Caco-2 (cell line): ENCODE results near the gene FMN1. TPM values are rescaled to one million over a fixed set of nuclear protein-coding genes. Genes with fewer than 3 reads are reported as not detected.

ENCODE experiments used
- BruUV-seq: library from RNA; stranded (reverse); fragments of 400-500 nt; replicated peaks from 2 replicates; lab custom pipeline; 2021; lab: Mats Ljungman, UMichigan
- CTCF ChIA-PET: fragments of 300-600 bp; sonication (Branson Sonifier 250); formaldehyde crosslinking; loops from one replicate; lab custom pipeline; 2022; ENCODE audit warnings: antibody characterized with exemption; lab: Charles Lee
- POLR2A ChIA-PET: fragments of 300-600 bp; sonication (Branson Sonifier 250); formaldehyde crosslinking; loops from one replicate; lab custom pipeline; 2022; ENCODE audit warnings: antibody characterized with exemption; lab: Charles Lee
- DNase-seq, 2 experiments: peaks; one replicate each; pipeline versions ENCODE4 v3.0.0 to v3.0.0-alpha.2; 2020 to 2022
- H3K27me3 ChIP-seq: replicated peaks from 2 replicates; pipeline ENCODE4 v1.6.0; 2011; ENCODE audit warnings: low read length; ENCODE audit not compliant: control insufficient read depth, insufficient read depth
- H3K36me3 ChIP-seq: 2 replicates; pipeline ENCODE4 v1.5.1; 2011; ENCODE audit warnings: low read length; ENCODE audit not compliant: control insufficient read depth, insufficient read depth
- H3K4me1 ChIP-seq: fragments of 250-450 bp; sonication (Bioruptor Pico); 2 replicates; pipeline ENCODE4 v1.5.1; 2020; ENCODE audit warnings: mild to moderate bottlenecking
- H3K4me3 ChIP-seq: 2 replicates; pipeline ENCODE4 v1.5.1; 2011; ENCODE audit warnings: low read depth, mild to moderate bottlenecking, control low read depth, low read length
- H3K9me3 ChIP-seq: fragments of 250-450 bp; sonication (Bioruptor Pico); 2 replicates; pipeline ENCODE4 v1.5.1; 2020; ENCODE audit warnings: mild to moderate bottlenecking, moderate library complexity
- H3K27ac Mint-ChIP-seq: one replicate; pipeline ENCODE4 v1.8.0; 2022; ENCODE audit warnings: mixed read lengths; ENCODE audit not compliant: unreplicated experiment
- H3K27me3 Mint-ChIP-seq: one replicate; pipeline ENCODE4 v1.8.0; 2022; ENCODE audit warnings: mixed read lengths; ENCODE audit not compliant: insufficient read depth, unreplicated experiment
- H3K36me3 Mint-ChIP-seq: one replicate; pipeline ENCODE4 v1.8.0; 2022; ENCODE audit warnings: mild to moderate bottlenecking, mixed read lengths; ENCODE audit not compliant: insufficient read depth, unreplicated experiment
- H3K4me1 Mint-ChIP-seq: one replicate; pipeline ENCODE4 v1.8.0; 2022; ENCODE audit warnings: low read depth, mixed read lengths; ENCODE audit not compliant: unreplicated experiment
- H3K4me3 Mint-ChIP-seq: one replicate; pipeline ENCODE4 v1.8.0; 2022; ENCODE audit warnings: mild to moderate bottlenecking, moderate library complexity, mixed read lengths; ENCODE audit not compliant: unreplicated experiment
- H3K9me3 Mint-ChIP-seq: one replicate; pipeline ENCODE4 v1.8.0; 2022; ENCODE audit warnings: mixed read lengths; ENCODE audit not compliant: unreplicated experiment
- intact Hi-C: fragments of 100-400 bp; cut with micrococcal nuclease; formaldehyde crosslinking; loops from one replicate; pipeline ENCODE4 v1.10.0; 2022; ENCODE audit not compliant: unreplicated experiment
- total RNA-seq: library from RNA; stranded (reverse); gene quantifications from 2 replicates; pipeline ENCODE4 v1.2.3, GENCODE V29; 2022
- TF ChIP-seq, protein P1 (sequence below), 2 experiments: fragments of 200-600 bp in 1 of 2; IDR thresholded peaks; 1 replicate in 1 of 2; 2 replicates in 1 of 2; pipeline versions ENCODE4 v1.5.1 to v1.8.0; 2011 to 2022; ENCODE audit warnings: antibody characterized with exemption in 1 of 2, control low read depth in 1 of 2, inconsistent platforms in 1 of 2, low read depth in 1 of 2, low read length in 1 of 2, mild to moderate bottlenecking in 1 of 2, moderate library complexity in 1 of 2; ENCODE audit not compliant: insufficient read depth in 1 of 2, severe bottlenecking in 1 of 2, unreplicated experiment in 1 of 2

The FMN1 gene
- total RNA-seq, 1 experiment from 2014 or later = 1.6 TPM

DNA sequence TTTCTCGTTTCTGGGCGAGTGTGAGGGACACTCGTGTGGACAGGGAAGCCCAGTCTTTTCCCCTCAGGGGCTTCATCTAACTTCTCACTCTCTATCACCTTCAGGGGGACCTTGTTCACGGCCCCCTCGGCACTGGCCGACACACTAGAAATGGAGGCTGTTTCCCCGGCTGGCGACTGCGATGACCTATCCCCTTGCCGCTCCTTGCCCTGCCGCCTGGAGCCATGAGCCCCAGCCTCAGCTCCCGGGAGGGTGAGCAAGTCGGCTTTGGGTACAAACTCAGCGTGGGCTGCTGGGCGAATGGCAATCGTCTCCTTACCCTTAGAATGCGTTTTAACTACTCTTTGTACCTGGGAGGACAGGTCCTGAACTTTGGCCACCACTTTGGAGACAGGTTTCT is 41.0 kb downstream of the FMN1 start:
- POLR2A ChIA-PET = no interaction called here
- BruUV-seq = no TSS peak

GRCh38 chr15:33152502-33153109 is 41.9 kb downstream of the FMN1 start:
- intact Hi-C loops = no loop called here
- POLR2A ChIA-PET = no interaction called here
- peaks cover 6% of the 10 kb centered on the region for H3K4me1 Mint-ChIP-seq
- H3K9me3 ChIP-seq = no peaks in the 10 kb centered on the region
- no TSS peak for BruUV-seq
- no peak overlapping the region for H3K4me3 ChIP-seq
- no peak for DNase-seq
- H3K27ac Mint-ChIP-seq = no peak overlapping the region
- peaks cover 3% of the 10 kb centered on the region; the same call in 1 of the 2 replicates for H3K4me1 ChIP-seq
- peaks cover 5% of the 10 kb centered on the region for H3K27me3 Mint-ChIP-seq
- CTCF ChIA-PET = no interaction called here
- H3K27me3 ChIP-seq = no peaks in the 10 kb centered on the region
- no peaks in the 10 kb centered on the region for H3K36me3 Mint-ChIP-seq
- TF ChIP-seq, protein P1, sequence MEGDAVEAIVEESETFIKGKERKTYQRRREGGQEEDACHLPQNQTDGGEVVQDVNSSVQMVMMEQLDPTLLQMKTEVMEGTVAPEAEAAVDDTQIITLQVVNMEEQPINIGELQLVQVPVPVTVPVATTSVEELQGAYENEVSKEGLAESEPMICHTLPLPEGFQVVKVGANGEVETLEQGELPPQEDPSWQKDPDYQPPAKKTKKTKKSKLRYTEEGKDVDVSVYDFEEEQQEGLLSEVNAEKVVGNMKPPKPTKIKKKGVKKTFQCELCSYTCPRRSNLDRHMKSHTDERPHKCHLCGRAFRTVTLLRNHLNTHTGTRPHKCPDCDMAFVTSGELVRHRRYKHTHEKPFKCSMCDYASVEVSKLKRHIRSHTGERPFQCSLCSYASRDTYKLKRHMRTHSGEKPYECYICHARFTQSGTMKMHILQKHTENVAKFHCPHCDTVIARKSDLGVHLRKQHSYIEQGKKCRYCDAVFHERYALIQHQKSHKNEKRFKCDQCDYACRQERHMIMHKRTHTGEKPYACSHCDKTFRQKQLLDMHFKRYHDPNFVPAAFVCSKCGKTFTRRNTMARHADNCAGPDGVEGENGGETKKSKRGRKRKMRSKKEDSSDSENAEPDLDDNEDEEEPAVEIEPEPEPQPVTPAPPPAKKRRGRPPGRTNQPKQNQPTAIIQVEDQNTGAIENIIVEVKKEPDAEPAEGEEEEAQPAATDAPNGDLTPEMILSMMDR (IDR thresholded peaks at IDR 0.05; ENCODE audit: insufficient read depth in 1 of 2, low read depth in 1 of 2, low read length in 1 of 2, severe bottlenecking in 1 of 2, unreplicated experiment in 1 of 2) = no peak
- no peaks in the 10 kb centered on the region for H3K36me3 ChIP-seq
- H3K4me3 Mint-ChIP-seq = no peak overlapping the region
- no peaks in the 10 kb centered on the region for H3K9me3 Mint-ChIP-seq

More for the DNA sequence above, 41.0 kb downstream of the FMN1 start:
- no peaks in the 10 kb centered on the region for H3K9me3 Mint-ChIP-seq
- intact Hi-C loops = no loop called here
- TF ChIP-seq, protein P1 (IDR thresholded peaks at IDR 0.05; ENCODE audit: insufficient read depth in 1 of 2, low read depth in 1 of 2, low read length in 1 of 2, severe bottlenecking in 1 of 2, unreplicated experiment in 1 of 2) = no peak
- Histone ChIP-seq H3K27me3 (no peaks in the 10 kb centered on the region), H3K36me3 (no peaks in the 10 kb centered on the region), H3K4me1 (peaks cover 3% of the 10 kb centered on the region; the same call in 1 of the 2 replicates), H3K9me3 (no peaks in the 10 kb centered on the region), H3K4me3 (no peak overlapping the region)
- peaks cover 6% of the 10 kb centered on the region for H3K4me1 Mint-ChIP-seq
- H3K27me3 Mint-ChIP-seq = peaks cover 5% of the 10 kb centered on the region
- H3K4me3 Mint-ChIP-seq = no peak overlapping the region
- DNase-seq = no peak
- CTCF ChIA-PET = no interaction called here
- H3K27ac Mint-ChIP-seq = no peak overlapping the region
- H3K36me3 Mint-ChIP-seq = no peaks in the 10 kb centered on the region

DNA sequence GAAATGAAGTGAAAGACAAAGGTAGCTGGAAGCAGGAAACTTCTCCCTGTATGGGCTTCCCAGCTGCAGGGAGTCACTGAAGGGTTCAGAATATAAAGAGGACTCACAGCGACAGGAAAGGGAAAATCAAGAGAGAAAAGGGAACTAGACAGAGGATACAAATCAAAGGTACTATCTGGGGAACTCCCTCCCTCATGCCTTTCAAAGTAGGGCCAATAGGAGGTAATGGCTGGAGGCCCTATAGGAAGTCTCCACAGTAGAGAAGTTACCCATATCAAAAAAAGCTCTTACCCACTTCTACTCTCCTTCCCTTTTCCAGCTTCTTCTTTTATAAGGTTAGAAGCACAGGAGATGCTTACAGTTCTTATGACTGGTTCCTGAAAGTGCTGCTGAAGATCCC is 43.5 kb downstream of the FMN1 start:
- CTCF ChIA-PET = no interaction called here
- Histone ChIP-seq H3K9me3 (no peaks in the 10 kb centered on the region), H3K4me1 (peaks cover 8% of the 10 kb centered on the region; the same call in 1 of the 2 replicates), H3K36me3 (no peaks in the 10 kb centered on the region), H3K4me3 (no peak overlapping the region), H3K27me3 (no peaks in the 10 kb centered on the region)
- Mint-ChIP-seq H3K27ac (no peak overlapping the region), H3K4me3 (no peak overlapping the region), H3K9me3 (no peaks in the 10 kb centered on the region), H3K27me3 (peaks cover 5% of the 10 kb centered on the region), H3K36me3 (no peaks in the 10 kb centered on the region), H3K4me1 (peaks cover 12% of the 10 kb centered on the region)
- TF ChIP-seq, protein P1 (IDR thresholded peaks at IDR 0.05; ENCODE audit: insufficient read depth in 1 of 2, low read depth in 1 of 2, low read length in 1 of 2, severe bottlenecking in 1 of 2, unreplicated experiment in 1 of 2) = no peak
- no peak for DNase-seq
- BruUV-seq = no TSS peak
- POLR2A ChIA-PET = no interaction called here
- intact Hi-C loops = no loop called here
